ENCODE results near the gene CYB561. TPM values are rescaled to one million over a fixed set of nuclear protein-coding genes. Genes with fewer than 3 reads are reported as not detected.
A peak's percentile ranks its signal among the peaks of the same experiment; 100 is the strongest.

The CYB561 gene
- total and polyA plus RNA-seq, 2 donors = 13.5 to 17.9 TPM

DNA sequence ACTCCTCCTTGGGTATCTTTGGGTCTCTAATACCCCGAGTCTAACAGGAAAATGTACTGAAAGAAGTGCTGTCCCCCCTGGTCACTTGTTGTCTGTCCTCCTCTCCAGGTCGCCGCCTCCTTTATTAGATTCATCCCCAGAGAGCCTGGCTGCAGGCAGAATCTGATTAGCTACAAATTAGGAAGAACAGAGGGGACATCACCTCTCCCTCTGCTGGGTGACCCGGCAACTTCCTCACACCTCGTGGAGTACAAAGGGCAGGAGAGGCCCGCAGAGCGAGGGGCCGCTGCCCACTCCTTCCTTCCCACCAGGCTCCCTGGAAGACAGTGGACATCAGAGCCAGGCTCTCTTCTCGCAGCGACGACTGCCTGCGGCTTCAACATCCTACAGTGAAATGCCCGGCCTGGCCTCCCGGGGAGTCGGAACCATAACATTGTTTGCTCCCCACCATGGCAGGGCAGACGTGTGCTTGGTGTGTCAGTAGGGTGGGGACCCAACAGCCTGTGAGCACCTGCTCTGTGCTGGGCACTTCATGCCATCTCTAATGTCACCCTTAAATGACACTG, 5.3 kb downstream of the CYB561 start:
- Histone ChIP-seq H3K4me1 (ENCODE audit: insufficient read depth) (no peaks in the 10 kb centered on the region), H3K4me3 (ENCODE audit: low read depth, low read length) (no peak overlapping the region), H3K27ac (ENCODE audit: low read depth) (no peak overlapping the region), H3K36me3 (ENCODE audit: insufficient read depth) (no peaks in the 10 kb centered on the region)
- 74% methylated on average over 16 of the region's 16 CpGs for WGBS
- no peak for DNase-seq (ENCODE audit: extremely low spot score)

DNA sequence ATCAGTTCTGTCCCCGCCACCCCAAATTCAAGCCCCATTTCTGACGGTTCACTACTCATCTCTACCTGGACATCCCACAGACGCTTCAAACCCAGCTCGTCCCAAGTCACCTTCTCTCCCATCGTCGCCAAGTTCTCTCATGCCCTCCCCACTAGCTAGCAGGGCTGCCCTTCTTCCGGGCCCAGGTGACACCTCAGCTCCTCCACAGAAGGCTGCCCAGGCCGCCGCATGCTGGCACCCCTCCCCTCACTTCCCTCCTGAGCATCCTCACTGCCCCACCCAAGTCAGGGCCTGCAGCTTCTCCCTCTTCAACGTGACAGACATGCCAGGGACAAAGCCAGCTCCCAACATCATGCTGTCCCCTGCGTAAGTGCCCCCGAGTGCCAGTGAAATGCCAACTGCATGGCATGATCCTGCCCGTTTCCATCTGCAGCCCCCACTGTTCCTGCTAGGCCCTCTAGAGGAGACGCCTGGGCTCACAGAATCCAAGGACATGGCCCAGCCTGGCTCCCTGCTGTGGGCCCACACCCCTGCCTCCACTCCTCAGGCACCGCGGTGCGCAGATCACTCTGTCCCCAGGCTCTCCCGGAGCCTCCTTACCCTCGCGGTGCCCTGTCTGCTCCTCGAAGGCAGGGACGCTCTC, 5.9 kb downstream of the CYB561 start:
- DNase-seq (ENCODE audit: extremely low spot score) = no peak
- no peaks in the 10 kb centered on the region for H3K4me1 ChIP-seq (ENCODE audit: insufficient read depth)
- peak overlapping the region; percentile 47 for H3K27ac ChIP-seq (ENCODE audit: low read depth)
- H3K36me3 ChIP-seq (ENCODE audit: insufficient read depth) = no peaks in the 10 kb centered on the region
- H3K4me3 ChIP-seq (ENCODE audit: low read depth, low read length) = no peak overlapping the region
- 76% methylated on average over 22 of the region's 22 CpGs for WGBS

- H3K36me3 ChIP-seq (ENCODE audit: insufficient read depth) = no peaks in the 10 kb centered on the region
- no peak overlapping the region for H3K4me3 ChIP-seq (ENCODE audit: low read depth, low read length)
- H3K4me1 ChIP-seq (ENCODE audit: insufficient read depth) = no peaks in the 10 kb centered on the region
- H3K27ac ChIP-seq (ENCODE audit: low read depth) = peak overlapping the region; percentile 47
- 67% methylated on average over 8 of the region's 8 CpGs for WGBS
- DNase-seq (ENCODE audit: extremely low spot score) = no peak
These were observed 6.4 kb downstream of the CYB561 start for GRCh38 chr17:63439687-63440086.

DNA sequence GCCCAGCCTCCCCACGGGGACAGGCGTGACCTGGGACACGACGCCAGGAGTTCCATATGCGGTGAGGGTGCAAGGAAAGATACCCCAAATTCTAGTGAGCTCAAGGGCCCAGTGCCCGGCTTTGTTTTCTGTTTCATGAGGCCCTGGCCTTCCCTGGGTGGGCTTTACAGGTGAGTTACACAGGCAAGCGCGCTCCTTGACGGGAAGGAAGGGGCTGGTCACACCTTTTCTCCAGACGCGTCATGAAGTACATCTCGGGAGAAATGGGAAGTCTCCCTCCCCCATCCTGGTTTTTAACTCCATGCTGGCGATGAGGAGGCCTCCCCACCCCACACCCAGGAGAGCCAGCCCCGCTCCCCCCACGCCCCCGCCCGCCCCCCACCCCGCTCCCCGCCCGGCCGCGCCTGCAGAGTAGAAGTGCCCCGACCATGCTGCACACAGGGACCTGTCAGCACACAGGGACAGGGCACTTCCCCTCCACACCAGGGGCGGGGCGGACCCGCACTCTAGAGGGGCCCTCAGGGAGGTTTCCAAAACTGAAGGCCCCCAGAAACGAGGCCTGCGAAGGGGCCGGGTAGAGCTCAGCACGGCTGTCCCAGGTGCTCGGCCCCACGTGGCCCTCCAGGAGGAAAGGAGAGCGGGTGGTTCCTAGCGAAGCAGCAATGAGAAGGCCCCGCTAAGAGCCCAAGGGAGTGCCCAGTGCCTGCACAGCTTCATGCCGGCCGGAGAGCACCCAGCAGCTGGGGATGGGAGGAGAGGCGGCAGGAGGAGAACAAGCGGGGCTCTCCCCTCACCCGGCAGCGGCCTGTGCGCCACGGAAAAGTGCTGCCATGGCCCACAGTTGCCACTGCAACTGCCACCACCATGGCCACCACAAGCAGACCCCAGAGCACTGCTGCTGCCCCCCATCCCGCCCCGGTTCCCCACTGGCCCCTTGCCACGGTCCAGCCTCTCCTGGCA, 7.7 kb downstream of the CYB561 start:
- Histone ChIP-seq H3K4me1 (ENCODE audit: insufficient read depth) (no peaks in the 10 kb centered on the region), H3K4me3 (ENCODE audit: low read depth, low read length) (no peak overlapping the region), H3K36me3 (ENCODE audit: insufficient read depth) (no peaks in the 10 kb centered on the region)

DNA sequence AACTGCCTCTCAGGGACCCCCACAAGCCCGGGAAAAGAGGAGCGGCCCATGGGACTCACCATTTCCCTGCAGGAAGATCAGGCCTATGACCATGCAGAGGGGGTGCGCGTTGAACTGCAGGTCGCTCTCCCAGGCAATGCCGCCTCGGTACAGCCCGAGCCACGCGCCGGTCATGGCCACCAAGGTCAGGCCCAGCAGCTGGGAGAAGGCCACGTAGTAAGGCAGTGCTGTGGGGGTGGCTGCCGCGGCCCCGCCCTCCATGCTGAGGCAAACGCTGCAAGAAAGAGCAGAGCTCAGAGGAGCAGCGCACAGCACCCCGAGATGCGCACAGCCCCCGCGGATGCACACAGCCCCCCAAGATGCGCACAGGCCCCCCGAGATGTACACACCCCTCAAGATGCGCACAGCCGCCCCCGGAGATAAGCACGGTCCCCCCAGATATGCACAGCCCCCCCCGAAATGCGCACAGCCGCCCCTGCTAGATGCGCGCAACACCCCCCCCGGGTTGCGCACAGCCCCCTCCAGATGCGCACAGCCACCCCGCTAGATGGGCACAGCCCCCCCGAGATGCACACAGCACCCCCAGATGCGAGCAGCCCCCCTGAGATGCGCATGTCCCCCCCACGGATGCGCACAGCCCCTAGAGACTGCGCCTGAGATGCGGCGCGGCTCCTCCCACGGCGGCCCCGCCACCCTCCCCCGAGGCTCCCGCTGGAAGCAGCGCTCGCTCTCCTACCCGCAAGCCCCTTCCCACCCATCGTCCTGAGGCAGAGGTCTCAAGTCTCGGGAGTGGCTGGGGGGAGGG, 8.6 kb downstream of the CYB561 start:
- H3K4me1 ChIP-seq (ENCODE audit: insufficient read depth) = no peaks in the 10 kb centered on the region
- no peak overlapping the region for H3K4me3 ChIP-seq (ENCODE audit: low read depth, low read length)
- no peak overlapping the region for H3K27ac ChIP-seq (ENCODE audit: low read depth)
- WGBS = 43% methylated on average over 55 of the region's 55 CpGs
- no peak for DNase-seq (ENCODE audit: extremely low spot score)
- H3K36me3 ChIP-seq (ENCODE audit: insufficient read depth) = no peaks in the 10 kb centered on the region

More for the DNA sequence above, 7.7 kb downstream of the CYB561 start:
- no peak overlapping the region for H3K27ac ChIP-seq (ENCODE audit: low read depth)
- WGBS = 49% methylated on average over 46 of the region's 46 CpGs
- DNase-seq (ENCODE audit: extremely low spot score) = no peak

DNA sequence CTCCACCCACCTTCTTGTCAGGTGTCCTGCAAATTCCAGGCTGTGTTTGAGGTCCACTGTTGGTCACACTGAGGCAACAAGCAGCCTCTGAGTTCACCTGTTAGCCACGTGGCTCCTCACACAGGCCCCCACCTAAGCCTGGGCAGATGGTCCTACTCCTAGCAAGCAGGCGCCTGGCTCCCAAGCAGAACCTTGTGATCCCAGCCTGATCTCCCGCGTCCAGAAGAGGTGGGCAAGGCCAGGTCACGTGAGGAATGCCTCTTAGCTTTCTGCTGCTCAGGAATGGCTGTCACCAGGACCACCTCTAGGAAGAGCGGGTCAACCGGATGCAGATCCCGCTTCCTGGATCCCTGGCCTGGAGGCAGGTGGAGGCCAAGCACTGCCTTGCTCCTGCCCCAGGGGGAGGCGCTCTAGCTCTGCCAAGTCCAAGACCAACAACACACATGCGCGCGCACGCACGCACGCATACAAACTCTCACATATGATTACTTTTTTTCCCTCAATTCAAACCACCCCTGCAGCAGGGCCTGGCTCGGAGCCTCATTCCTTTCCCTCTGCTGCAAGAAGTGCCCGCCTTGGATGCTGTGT, 9.5 kb downstream of the CYB561 start:
- no peaks in the 10 kb centered on the region for H3K36me3 ChIP-seq (ENCODE audit: insufficient read depth)
- 89% methylated on average over 17 of the region's 17 CpGs for WGBS
- H3K4me3 ChIP-seq (ENCODE audit: low read depth, low read length) = no peak overlapping the region
- no peak for DNase-seq (ENCODE audit: extremely low spot score)
- H3K4me1 ChIP-seq (ENCODE audit: insufficient read depth) = no peaks in the 10 kb centered on the region
- no peak overlapping the region for H3K27ac ChIP-seq (ENCODE audit: low read depth)

GRCh38 chr17:63435681-63436522, 10.2 kb downstream of the CYB561 start:
- DNase-seq (ENCODE audit: extremely low spot score) = no peak
- H3K4me1 ChIP-seq (ENCODE audit: insufficient read depth) = no peaks in the 10 kb centered on the region
- H3K4me3 ChIP-seq (ENCODE audit: low read depth, low read length) = no peak overlapping the region
- no peaks in the 10 kb centered on the region for H3K36me3 ChIP-seq (ENCODE audit: insufficient read depth)
- WGBS = 85% methylated on average over 29 of the region's 29 CpGs
- H3K27ac ChIP-seq (ENCODE audit: low read depth) = peak overlapping the region; percentile 11

DNA sequence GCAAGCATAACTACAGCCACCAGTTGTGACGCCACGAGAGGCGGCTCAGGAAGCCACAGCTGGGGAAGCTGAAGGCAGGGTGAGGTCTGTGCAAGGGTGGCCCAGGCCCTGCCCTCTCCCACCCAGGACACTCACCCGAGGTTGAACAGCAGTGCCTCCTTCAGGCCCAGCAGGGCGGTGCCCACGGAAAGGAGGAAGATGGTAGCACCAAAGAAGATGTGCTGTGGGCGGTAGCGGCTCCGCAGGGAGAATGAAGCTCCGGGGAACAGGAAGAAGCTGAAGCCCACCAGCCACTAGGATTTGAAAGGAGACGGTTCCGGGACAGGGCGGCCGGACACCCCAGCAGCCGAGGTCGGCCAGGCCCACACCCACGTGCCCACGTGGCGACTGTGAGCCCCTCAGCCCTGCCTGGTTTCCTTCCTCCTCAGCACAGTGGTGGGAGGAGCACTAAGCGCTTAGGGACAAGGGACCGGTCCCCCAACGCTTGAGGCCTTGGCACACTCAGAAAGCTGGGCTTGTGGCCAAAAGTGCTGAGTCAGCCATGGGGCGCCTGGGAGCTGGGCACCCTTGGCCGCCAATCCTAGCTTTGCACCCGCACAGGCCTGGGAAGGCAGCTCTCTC, 11.0 kb downstream of the CYB561 start:
- H3K4me1 ChIP-seq (ENCODE audit: insufficient read depth) = no peaks in the 10 kb centered on the region

DNA sequence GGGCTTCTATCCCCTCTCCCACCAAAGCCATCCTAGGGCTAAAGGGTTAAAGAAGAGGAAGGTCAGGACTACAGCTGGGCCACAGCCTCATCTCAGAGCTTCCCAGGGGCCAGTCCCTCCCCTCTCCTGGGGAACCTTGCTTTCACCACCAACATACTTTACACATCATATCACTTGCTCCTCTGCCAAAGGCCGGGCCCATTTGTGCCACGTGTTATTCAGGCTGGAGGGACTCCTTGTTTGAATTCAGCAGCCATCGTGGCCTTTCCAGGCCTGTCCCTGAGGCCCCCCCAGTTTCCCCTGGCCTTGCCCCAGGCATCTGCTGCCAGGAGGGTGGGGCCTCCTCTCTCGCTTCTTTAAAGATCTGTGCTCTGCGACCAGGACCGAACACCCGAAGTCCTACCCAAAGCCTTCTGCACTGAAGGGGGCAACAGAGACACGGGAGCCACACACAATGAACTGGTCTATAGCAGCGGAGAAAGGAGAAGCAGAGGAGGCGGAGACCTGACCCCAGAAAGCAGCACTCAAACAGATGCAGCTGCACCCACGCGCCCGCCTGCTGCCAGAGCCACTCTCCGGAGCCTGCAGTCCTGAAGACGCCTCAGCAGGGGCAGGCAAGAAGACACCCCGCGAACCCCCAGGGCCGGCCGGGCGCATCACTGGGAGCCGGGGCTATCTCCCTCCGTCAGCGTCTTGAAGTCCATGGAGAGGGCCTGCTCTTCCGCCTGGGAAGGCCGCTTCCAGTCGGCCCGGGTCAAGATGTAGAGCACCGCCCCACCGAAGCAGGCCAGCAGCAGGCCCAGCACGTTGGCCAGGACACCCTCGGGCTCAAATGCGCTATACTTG, 12.1 kb downstream of the CYB561 start:
- no peak for DNase-seq (ENCODE audit: extremely low spot score)
- H3K27ac ChIP-seq (ENCODE audit: low read depth) = peak overlapping the region; percentile 75
- WGBS = 56% methylated on average over 32 of the region's 32 CpGs
- no peak overlapping the region for H3K4me3 ChIP-seq (ENCODE audit: low read depth, low read length)
- no peaks in the 10 kb centered on the region for H3K4me1 ChIP-seq (ENCODE audit: insufficient read depth)
- H3K36me3 ChIP-seq (ENCODE audit: insufficient read depth) = no peaks in the 10 kb centered on the region

More for the DNA sequence above, 11.0 kb downstream of the CYB561 start:
- WGBS = 73% methylated on average over 25 of the region's 25 CpGs
- no peak for DNase-seq (ENCODE audit: extremely low spot score)
- H3K4me3 ChIP-seq (ENCODE audit: low read depth, low read length) = no peak overlapping the region
- H3K27ac ChIP-seq (ENCODE audit: low read depth) = no peak overlapping the region
- no peaks in the 10 kb centered on the region for H3K36me3 ChIP-seq (ENCODE audit: insufficient read depth)

DNA sequence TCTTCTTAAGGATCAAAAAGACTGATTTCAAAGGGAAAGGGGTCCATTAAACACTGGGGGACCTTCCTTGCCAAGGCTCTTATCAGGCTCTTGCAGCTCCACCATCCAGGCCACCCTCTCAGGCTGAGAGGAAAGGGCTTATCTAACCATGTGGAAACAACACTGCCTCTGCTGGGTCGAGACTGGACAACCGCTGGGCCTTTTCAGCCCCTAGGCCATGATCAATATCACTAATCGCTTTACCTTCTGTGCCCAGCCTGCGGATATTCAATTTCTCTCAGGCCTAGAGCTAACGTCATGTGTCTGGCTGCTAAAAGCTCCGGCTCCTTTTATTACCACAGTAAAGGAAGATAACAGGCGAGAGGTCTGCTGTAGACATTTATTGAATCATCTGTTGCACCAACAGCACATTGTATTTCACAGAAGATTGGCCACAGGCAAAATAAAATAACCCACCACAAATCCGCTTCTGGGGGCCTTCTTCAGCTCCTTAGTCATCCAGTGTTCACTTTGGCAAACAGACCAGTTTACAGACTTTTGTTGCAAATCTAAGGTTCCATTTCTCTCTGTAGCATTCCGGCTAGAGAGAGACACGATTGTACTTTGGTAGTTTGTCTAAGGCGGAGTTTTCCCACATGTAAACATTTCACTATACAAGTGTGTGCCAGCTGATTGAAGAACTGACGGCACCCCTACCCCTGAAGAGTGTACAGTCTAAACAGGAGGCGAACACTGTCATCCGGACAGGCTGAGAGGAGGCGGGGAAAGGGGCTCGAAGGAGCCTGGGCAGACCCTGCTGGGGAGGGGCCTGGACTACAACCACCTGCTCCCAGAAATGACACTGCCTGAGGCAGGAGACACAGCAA, 13.9 kb downstream of the CYB561 start:
- peak; percentile 66 for DNase-seq (ENCODE audit: extremely low spot score)
- Histone ChIP-seq H3K4me1 (ENCODE audit: insufficient read depth) (no peaks in the 10 kb centered on the region), H3K27ac (ENCODE audit: low read depth) (peak overlapping the region; percentile 27), H3K36me3 (ENCODE audit: insufficient read depth) (no peaks in the 10 kb centered on the region), H3K4me3 (ENCODE audit: low read depth, low read length) (no peak overlapping the region)
- WGBS = 36% methylated on average over 16 of the region's 16 CpGs

GRCh38 chr17:63431618-63431938, 14.5 kb downstream of the CYB561 start:
- Histone ChIP-seq H3K27ac (ENCODE audit: low read depth) (no peak overlapping the region), H3K36me3 (ENCODE audit: insufficient read depth) (no peaks in the 10 kb centered on the region), H3K4me1 (ENCODE audit: insufficient read depth) (no peaks in the 10 kb centered on the region), H3K4me3 (ENCODE audit: low read depth, low read length) (no peak overlapping the region)
- no peak for DNase-seq (ENCODE audit: extremely low spot score)
- WGBS = 86% methylated on average over 7 of the region's 7 CpGs
